CD4-positive, CD25-positive, alpha-beta regulatory T cell (primary cell): ENCODE measurements around the gene CEACAM5. TPM values are rescaled to one million over a fixed set of nuclear protein-coding genes. Genes with fewer than 3 reads are reported as not detected.

ENCODE experiments used
- ATAC-seq, 2 donors: fragments of 150-1000 bp; cut with Tn5 transposase; one replicate each; pipeline ENCODE4 v1.10.0; 2021; ENCODE audit warnings: low read depth in 2 of 2, moderate number of reproducible peaks in 2 of 2, moderate library complexity in 1 of 2
- DNase-seq, 3 donors: peaks; one replicate each; pipeline versions ENCODE4 v3.0.0 to v3.0.0-alpha.2; 2012 to 2022; ENCODE audit warnings: mixed read lengths in 1 of 3
- H3K27ac ChIP-seq: one replicate; pipeline ENCODE4 v1.7.0; 2013; ENCODE audit warnings: mild to moderate bottlenecking, low read length; ENCODE audit not compliant: insufficient read depth, poor library complexity, severe bottlenecking
- H3K27me3 ChIP-seq: one replicate; pipeline ENCODE4 v1.7.0; 2013; ENCODE audit warnings: low read length; ENCODE audit not compliant: control insufficient read depth, insufficient read depth
- H3K36me3 ChIP-seq: one replicate; pipeline ENCODE4 v1.7.0; 2013; ENCODE audit warnings: mild to moderate bottlenecking, low read length, moderate library complexity; ENCODE audit not compliant: control insufficient read depth, insufficient read depth
- H3K4me1 ChIP-seq: 2 replicates; pipeline ENCODE4 v1.7.0; 2013; ENCODE audit warnings: mild to moderate bottlenecking, low read length; ENCODE audit not compliant: insufficient read depth, control insufficient read depth, poor library complexity, severe bottlenecking
- H3K4me3 ChIP-seq: one replicate; pipeline ENCODE4 v1.7.0; 2013; ENCODE audit warnings: low read depth, mild to moderate bottlenecking, low read length, moderate library complexity
- H3K9me3 ChIP-seq, 2 experiments: 1 replicate in 1 of 2; 2 replicates in 1 of 2; pipeline ENCODE4 v1.7.0; 2013; ENCODE audit warnings: low read length in 2 of 2, mild to moderate bottlenecking in 1 of 2, moderate library complexity in 1 of 2; ENCODE audit not compliant: control insufficient read depth in 2 of 2
- H3K27ac Mint-ChIP-seq, 3 donors: one replicate each; pipeline ENCODE4 v1.8.0; 2020 to 2022; ENCODE audit warnings: mild to moderate bottlenecking in 3 of 3, mixed read lengths in 3 of 3, moderate library complexity in 2 of 3
- H3K27me3 Mint-ChIP-seq: one replicate; pipeline ENCODE4 v1.8.0; 2022; ENCODE audit warnings: mild to moderate bottlenecking, mixed read lengths
- H3K36me3 Mint-ChIP-seq: one replicate; pipeline ENCODE4 v1.8.0; 2020; ENCODE audit warnings: mixed read lengths
- H3K4me1 Mint-ChIP-seq, 4 donors: one replicate each; pipeline ENCODE4 v1.8.0; 2020 to 2022; ENCODE audit warnings: mixed read lengths in 4 of 4, mild to moderate bottlenecking in 1 of 4
- H3K4me3 Mint-ChIP-seq, 4 donors: one replicate each; pipeline ENCODE4 v1.8.0; 2020 to 2022; ENCODE audit warnings: mild to moderate bottlenecking in 4 of 4, mixed read lengths in 4 of 4, moderate library complexity in 3 of 4
- H3K9me3 Mint-ChIP-seq, 7 donors: one replicate each; pipeline ENCODE4 v1.8.0; 2020 to 2022; ENCODE audit warnings: mixed read lengths in 7 of 7, mild to moderate bottlenecking in 3 of 7, moderate library complexity in 2 of 7
- polyA plus RNA-seq, 4 donors: library from polyadenylated mRNA; unstranded; fragments of 300-500 nt; fragmentation: Illumina TruSeq; gene quantifications; one replicate each; pipeline ENCODE4 v1.2.3, GENCODE V29; 2021
- total RNA-seq: library from RNA; stranded (reverse); gene quantifications from one replicate; pipeline ENCODE4 v1.2.3, GENCODE V29; 2022

Gene CEACAM5
- total RNA-seq (not detected), polyA plus RNA-seq (not detected)

DNA sequence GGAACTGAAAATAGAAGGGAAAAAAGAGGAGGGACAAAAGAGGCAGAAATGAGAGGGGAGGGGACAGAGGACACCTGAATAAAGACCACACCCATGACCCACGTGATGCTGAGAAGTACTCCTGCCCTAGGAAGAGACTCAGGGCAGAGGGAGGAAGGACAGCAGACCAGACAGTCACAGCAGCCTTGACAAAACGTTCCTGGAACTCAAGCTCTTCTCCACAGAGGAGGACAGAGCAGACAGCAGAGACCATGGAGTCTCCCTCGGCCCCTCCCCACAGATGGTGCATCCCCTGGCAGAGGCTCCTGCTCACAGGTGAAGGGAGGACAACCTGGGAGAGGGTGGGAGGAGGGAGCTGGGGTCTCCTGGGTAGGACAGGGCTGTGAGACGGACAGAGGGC lies at the start of gene CEACAM5:
Gene CEACAM5 (plus strand): TSS at position 146 of the 400 bp plus-strand sequence. CDS start 106 bp downstream, at position 252.
- no peaks in the 10 kb centered on the region for H3K4me1 ChIP-seq
- no peaks in the 10 kb centered on the region for H3K9me3 Mint-ChIP-seq
- H3K27ac Mint-ChIP-seq: peak within 1 kb of the TSS in 1 of 3 donors; percentile 15
- ATAC-seq (no peak), DNase-seq (no peak)
- H3K27me3 ChIP-seq: peaks cover 2% of the 10 kb centered on the region
- no peaks in the 10 kb centered on the region for H3K9me3 ChIP-seq
- H3K27me3 Mint-ChIP-seq: peaks cover 30% of the 10 kb centered on the region
- H3K4me1 Mint-ChIP-seq: peaks cover 0 to 8% (median 6%) of the 10 kb centered on the region in 4 donors
- no peaks in the 10 kb centered on the region for H3K36me3 Mint-ChIP-seq
- no peak within 1 kb of the TSS for H3K4me3 ChIP-seq
- no peak within 1 kb of the TSS for H3K4me3 Mint-ChIP-seq
- H3K27ac ChIP-seq: no peak within 1 kb of the TSS
- no peaks in the 10 kb centered on the region for H3K36me3 ChIP-seq

GRCh38 chr19:41666075-41666474 lies 42.4 kb upstream of the CEACAM5 start:
- no peaks in the 10 kb centered on the region for H3K4me1 ChIP-seq
- H3K27ac Mint-ChIP-seq: no peak overlapping the region
- no peaks in the 10 kb centered on the region for H3K36me3 ChIP-seq
- H3K9me3 ChIP-seq: peaks cover 15 to 21% of the 10 kb centered on the region in 2 experiments
- H3K27me3 Mint-ChIP-seq: peaks cover 27% of the 10 kb centered on the region
- H3K27ac ChIP-seq: no peak overlapping the region
- H3K4me3 Mint-ChIP-seq: no peak overlapping the region
- peaks cover 4% of the 10 kb centered on the region for H3K27me3 ChIP-seq
- H3K36me3 Mint-ChIP-seq: no peaks in the 10 kb centered on the region
- H3K4me1 Mint-ChIP-seq: no peaks in the 10 kb centered on the region
- H3K9me3 Mint-ChIP-seq: peaks cover 3 to 40% (median 23%) of the 10 kb centered on the region in 7 donors
- DNase-seq: no peak
- no peak overlapping the region for H3K4me3 ChIP-seq
- no peak for ATAC-seq

DNA sequence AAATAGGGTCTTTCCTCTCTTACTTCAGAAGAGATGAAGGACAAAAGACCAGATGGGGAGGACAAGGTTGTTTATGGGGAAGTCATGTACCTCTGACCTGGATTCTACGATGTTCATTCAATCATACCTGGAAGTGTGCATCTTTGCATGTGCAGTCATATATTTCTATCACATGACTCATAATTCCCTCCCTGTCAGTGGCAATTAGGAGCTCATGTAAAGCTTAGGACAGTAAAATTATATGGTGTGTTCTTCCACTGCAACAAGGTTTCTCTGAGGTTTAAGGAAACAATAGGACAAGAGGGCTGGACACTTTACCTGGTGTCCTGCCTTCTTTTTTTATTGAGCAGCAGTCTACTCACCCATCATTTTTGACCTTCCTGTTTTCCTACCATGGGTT lies 40.1 kb upstream of the CEACAM5 start:
- H3K4me3 Mint-ChIP-seq: no peak overlapping the region

DNA sequence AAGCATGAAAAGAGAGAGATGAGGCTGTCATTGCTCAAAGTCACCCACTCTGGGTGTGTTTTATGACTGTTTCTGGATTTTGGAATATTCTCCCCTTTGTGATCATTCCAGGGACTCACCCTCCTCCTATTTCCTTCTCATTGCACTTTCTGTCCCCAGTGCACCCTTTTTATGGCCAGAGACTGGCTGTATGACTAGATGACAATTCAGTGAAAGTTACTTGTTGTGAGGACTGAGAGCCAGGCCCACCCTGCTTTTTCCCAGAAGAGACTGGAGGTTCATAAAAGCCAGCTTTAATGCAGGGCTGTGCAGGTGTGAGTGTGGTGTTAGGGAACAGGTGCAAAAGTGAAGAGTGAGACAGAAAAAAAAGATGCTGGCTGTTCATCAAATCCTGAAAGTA lies 37.7 kb upstream of the CEACAM5 start:
- Histone ChIP-seq H3K27ac (no peak overlapping the region), H3K4me3 (no peak overlapping the region), H3K27me3 (peaks cover 26% of the 10 kb centered on the region), H3K4me1 (no peaks in the 10 kb centered on the region), H3K9me3 (peaks cover 7 to 17% of the 10 kb centered on the region in 2 experiments), H3K36me3 (no peaks in the 10 kb centered on the region)
- ATAC-seq (no peak), DNase-seq (no peak)
- H3K27ac Mint-ChIP-seq: no peak overlapping the region
- H3K9me3 Mint-ChIP-seq: peaks cover 0 to 16% (median 8%) of the 10 kb centered on the region in 7 donors
- H3K4me3 Mint-ChIP-seq: no peak overlapping the region
- H3K27me3 Mint-ChIP-seq: peaks cover 48% of the 10 kb centered on the region
- no peaks in the 10 kb centered on the region for H3K4me1 Mint-ChIP-seq
- H3K36me3 Mint-ChIP-seq: no peaks in the 10 kb centered on the region

More for the DNA sequence above, 40.1 kb upstream of the CEACAM5 start:
- Mint-ChIP-seq H3K9me3 (peaks cover 3 to 36% (median 19%) of the 10 kb centered on the region in 7 donors), H3K36me3 (no peaks in the 10 kb centered on the region), H3K27ac (no peak overlapping the region), H3K4me1 (no peaks in the 10 kb centered on the region), H3K27me3 (peaks cover 30% of the 10 kb centered on the region)
- DNase-seq (no peak), ATAC-seq (no peak)
- Histone ChIP-seq H3K4me3 (no peak overlapping the region), H3K36me3 (no peaks in the 10 kb centered on the region), H3K27ac (no peak overlapping the region), H3K4me1 (no peaks in the 10 kb centered on the region), H3K27me3 (peaks cover 10% of the 10 kb centered on the region), H3K9me3 (peaks cover 12 to 21% of the 10 kb centered on the region in 2 experiments)

DNA sequence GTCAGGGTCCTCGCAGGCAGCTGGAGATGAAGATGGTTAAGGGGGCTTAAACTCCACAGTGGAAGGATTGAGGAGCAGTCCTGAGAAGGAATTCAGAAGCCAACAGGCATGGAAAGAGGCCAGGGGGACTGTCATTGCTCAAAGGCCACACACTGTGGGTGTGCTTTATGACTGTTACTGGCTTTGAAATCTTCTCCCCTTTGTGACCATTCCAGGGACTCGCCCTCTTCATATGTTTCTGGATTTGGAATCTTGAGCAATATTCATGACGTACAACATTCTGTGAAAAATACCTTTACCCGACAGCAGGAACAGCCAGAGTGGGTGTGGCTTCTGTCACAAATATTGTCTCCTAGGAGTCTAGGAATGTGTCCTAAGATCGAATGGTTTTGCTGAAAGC lies 36.9 kb upstream of the CEACAM5 start:
- Histone ChIP-seq H3K27ac (no peak overlapping the region), H3K4me3 (no peak overlapping the region), H3K36me3 (no peaks in the 10 kb centered on the region), H3K4me1 (no peaks in the 10 kb centered on the region), H3K27me3 (peaks cover 33% of the 10 kb centered on the region), H3K9me3 (peaks cover 0 to 10% of the 10 kb centered on the region in 2 experiments)
- H3K4me3 Mint-ChIP-seq: no peak overlapping the region
- no peaks in the 10 kb centered on the region for H3K36me3 Mint-ChIP-seq
- H3K4me1 Mint-ChIP-seq: no peaks in the 10 kb centered on the region
- H3K9me3 Mint-ChIP-seq: peaks cover 0 to 13% (median 5%) of the 10 kb centered on the region in 7 donors
- ATAC-seq: no peak
- H3K27me3 Mint-ChIP-seq: peaks cover 48% of the 10 kb centered on the region
- no peak overlapping the region for H3K27ac Mint-ChIP-seq
- DNase-seq: no peak

DNA sequence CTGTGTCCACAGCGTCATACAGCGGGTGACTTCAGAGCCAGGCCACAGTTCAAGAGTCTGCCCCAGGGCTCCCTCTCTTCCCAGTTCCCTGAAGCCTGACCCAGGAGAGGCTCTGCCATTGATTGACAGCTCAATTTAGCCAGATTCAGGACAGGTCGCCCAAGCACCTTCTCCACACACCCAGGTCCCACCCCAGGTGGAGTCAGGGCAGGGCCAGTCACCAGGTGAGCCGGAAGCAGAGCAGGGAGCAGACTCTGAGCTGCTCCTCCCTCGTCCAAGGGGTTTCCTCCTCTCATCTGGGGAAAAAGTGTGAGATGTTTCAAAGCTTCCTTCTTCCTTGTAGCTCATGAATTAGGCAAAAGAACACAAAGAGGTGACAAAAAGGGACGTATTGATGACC lies 26.0 kb upstream of the CEACAM5 start:
- Mint-ChIP-seq H3K27ac (no peak overlapping the region), H3K27me3 (peaks cover 43% of the 10 kb centered on the region), H3K9me3 (peaks cover 0 to 2% (median 0%) of the 10 kb centered on the region in 7 donors), H3K4me3 (no peak overlapping the region), H3K4me1 (no peaks in the 10 kb centered on the region), H3K36me3 (no peaks in the 10 kb centered on the region)
- Histone ChIP-seq H3K27me3 (peaks cover 6% of the 10 kb centered on the region), H3K4me1 (no peaks in the 10 kb centered on the region), H3K27ac (no peak overlapping the region), H3K36me3 (no peaks in the 10 kb centered on the region), H3K4me3 (no peak overlapping the region), H3K9me3 (no peaks in the 10 kb centered on the region)
- DNase-seq (no peak), ATAC-seq (no peak)

GRCh38 chr19:41687419-41687818 lies 21.0 kb upstream of the CEACAM5 start:
- H3K27me3 Mint-ChIP-seq: peaks cover 36% of the 10 kb centered on the region

GRCh38 chr19:41688098-41688497 lies 20.3 kb upstream of the CEACAM5 start, which contains the start of gene CEACAM7:
TSS of gene CEACAM7 (minus strand) at chr19:41688270. CDS start at chr19:41688165, 105 bp downstream.
- Mint-ChIP-seq H3K27ac (no peak within 1 kb of the TSS), H3K4me1 (peaks cover 0 to 3% (median 1%) of the 10 kb centered on the region in 4 donors)

More at GRCh38 chr19:41687419-41687818, 21.0 kb upstream of the CEACAM5 start:
- Mint-ChIP-seq H3K4me1 (peaks cover 0 to 3% (median 1%) of the 10 kb centered on the region in 4 donors), H3K9me3 (peaks cover 0 to 2% (median 0%) of the 10 kb centered on the region in 7 donors), H3K36me3 (no peaks in the 10 kb centered on the region), H3K4me3 (no peak overlapping the region), H3K27ac (no peak overlapping the region)
- ATAC-seq (no peak), DNase-seq (no peak)
- Histone ChIP-seq H3K4me3 (no peak overlapping the region), H3K4me1 (no peaks in the 10 kb centered on the region), H3K9me3 (peaks cover 0 to 3% of the 10 kb centered on the region in 2 experiments), H3K27ac (no peak overlapping the region), H3K27me3 (peaks cover 2% of the 10 kb centered on the region), H3K36me3 (no peaks in the 10 kb centered on the region)

More at GRCh38 chr19:41688098-41688497, 20.3 kb upstream of the CEACAM5 start, which contains the start of gene CEACAM7:
- no peaks in the 10 kb centered on the region for H3K4me1 ChIP-seq
- H3K36me3 ChIP-seq: no peaks in the 10 kb centered on the region
- no peak for DNase-seq
- H3K4me3 ChIP-seq: no peak within 1 kb of the TSS
- peaks cover 0 to 7% (median 0%) of the 10 kb centered on the region in 7 donors for H3K9me3 Mint-ChIP-seq
- ATAC-seq: no peak
- no peaks in the 10 kb centered on the region for H3K36me3 Mint-ChIP-seq
- H3K27me3 Mint-ChIP-seq: peaks cover 39% of the 10 kb centered on the region
- peak within 1 kb of the TSS in 1 of 4 donors; percentile 79 for H3K4me3 Mint-ChIP-seq
- no peak within 1 kb of the TSS for H3K27ac ChIP-seq
- peaks cover 0 to 7% of the 10 kb centered on the region in 2 experiments for H3K9me3 ChIP-seq
- H3K27me3 ChIP-seq: peaks cover 2% of the 10 kb centered on the region
